Calu3 (cell line): ENCODE data around the gene GOLGB1. TPM values are rescaled to one million over a fixed set of nuclear protein-coding genes. Genes with fewer than 3 reads are reported as not detected.
"Not testable (repeated sequence)": the region's sequence is repeated elsewhere in the genome, so short reads cannot be mapped to it uniquely, and the experiment has no call there.

Experiments
- BruUV-seq: library from RNA; stranded (reverse); fragments of 400-500 nt; replicated peaks from 2 replicates; lab custom pipeline; 2021; lab: Mats Ljungman, UMichigan
- CTCF ChIA-PET: fragments of 300-600 bp; sonication (Branson Sonifier 250); formaldehyde crosslinking; loops from one replicate; lab custom pipeline; 2022; ENCODE audit warnings: antibody characterized with exemption; lab: Charles Lee
- DNase-seq: peaks from one replicate; pipeline ENCODE4 v3.0.0; 2022
- H3K27ac Mint-ChIP-seq: one replicate; pipeline ENCODE4 v1.8.0; 2022; ENCODE audit warnings: mixed read lengths; ENCODE audit not compliant: unreplicated experiment
- H3K27me3 Mint-ChIP-seq: one replicate; pipeline ENCODE4 v1.8.0; 2022; ENCODE audit warnings: mixed read lengths; ENCODE audit not compliant: unreplicated experiment
- H3K36me3 Mint-ChIP-seq: one replicate; pipeline ENCODE4 v1.8.0; 2022; ENCODE audit warnings: mild to moderate bottlenecking, moderate library complexity, mixed read lengths; ENCODE audit not compliant: insufficient read depth, unreplicated experiment
- H3K4me1 Mint-ChIP-seq: one replicate; pipeline ENCODE4 v1.8.0; 2022; ENCODE audit warnings: mild to moderate bottlenecking, low read depth, mixed read lengths; ENCODE audit not compliant: unreplicated experiment
- H3K4me3 Mint-ChIP-seq: one replicate; pipeline ENCODE4 v1.8.0; 2022; ENCODE audit warnings: mild to moderate bottlenecking, low read depth, moderate library complexity, mixed read lengths; ENCODE audit not compliant: unreplicated experiment
- H3K9me3 Mint-ChIP-seq: one replicate; pipeline ENCODE4 v1.8.0; 2022; ENCODE audit warnings: low read depth, mixed read lengths; ENCODE audit not compliant: unreplicated experiment
- CTCF ChIP-seq: fragments of 200-600 bp; IDR thresholded peaks from one replicate; pipeline ENCODE4 v1.8.0; 2022; ENCODE audit warnings: antibody characterized with exemption; ENCODE audit not compliant: unreplicated experiment
- intact Hi-C: fragments of 100-400 bp; cut with micrococcal nuclease; formaldehyde crosslinking; loops from one replicate; pipeline ENCODE4 v1.10.0; 2022; ENCODE audit not compliant: unreplicated experiment
- total RNA-seq: library from RNA; stranded (reverse); gene quantifications from 2 replicates; pipeline ENCODE4 v1.2.3, GENCODE V29; 2022

GOLGB1 gene
- total RNA-seq, 1 experiment from 2014 or later = 42.8 TPM

GRCh38 chr3:121696186-121696585, 53.4 kb downstream of the GOLGB1 start:
- Mint-ChIP-seq H3K36me3 (peaks cover 13% of the 10 kb centered on the region), H3K27me3 (no peaks in the 10 kb centered on the region), H3K4me3 (no peak overlapping the region), H3K9me3 (no peaks in the 10 kb centered on the region), H3K4me1 (no peaks in the 10 kb centered on the region), H3K27ac (no peak overlapping the region)
- CTCF ChIA-PET = no interaction called here
- intact Hi-C loops = no loop called here
- BruUV-seq = no TSS peak
- no peak for TF ChIP-seq CTCF
- DNase-seq = no peak

- no TSS peak for BruUV-seq
- intact Hi-C loops = no loop called here
- CTCF ChIA-PET = no interaction called here
- H3K27ac Mint-ChIP-seq = peak overlapping the region; percentile 22
- no peaks in the 10 kb centered on the region for H3K4me1 Mint-ChIP-seq
- H3K9me3 Mint-ChIP-seq = no peaks in the 10 kb centered on the region
- H3K4me3 Mint-ChIP-seq = no peak overlapping the region
- TF ChIP-seq CTCF = no peak
- no peak for DNase-seq
- no peaks in the 10 kb centered on the region for H3K27me3 Mint-ChIP-seq
- peaks cover 11% of the 10 kb centered on the region for H3K36me3 Mint-ChIP-seq
These were observed 57.4 kb downstream of the GOLGB1 start for GRCh38 chr3:121692010-121692699.

GRCh38 chr3:121690777-121691405, 58.6 kb downstream of the GOLGB1 start:
- Mint-ChIP-seq H3K36me3 (peaks cover 11% of the 10 kb centered on the region), H3K4me3 (no peak overlapping the region), H3K4me1 (no peaks in the 10 kb centered on the region), H3K27me3 (no peaks in the 10 kb centered on the region), H3K9me3 (no peaks in the 10 kb centered on the region), H3K27ac (no peak overlapping the region)
- intact Hi-C loops = no loop called here
- BruUV-seq = no TSS peak
- CTCF ChIA-PET = no interaction called here
- no peak for TF ChIP-seq CTCF
- DNase-seq = no peak

GRCh38 chr3:121688747-121689146, 60.8 kb downstream of the GOLGB1 start:
- H3K9me3 Mint-ChIP-seq, H3K4me1 Mint-ChIP-seq, H3K4me3 Mint-ChIP-seq, intact Hi-C loops, BruUV-seq, CTCF ChIA-PET, H3K27me3 Mint-ChIP-seq, H3K27ac Mint-ChIP-seq, DNase-seq: not testable (repeated sequence)
- peaks cover 18% of the 10 kb centered on the region for H3K36me3 Mint-ChIP-seq

GRCh38 chr3:121681792-121682191, 67.7 kb downstream of the GOLGB1 start:
- CTCF ChIA-PET = no interaction called here
- H3K27ac Mint-ChIP-seq = no peak overlapping the region
- no peak for DNase-seq
- BruUV-seq = no TSS peak
- H3K27me3 Mint-ChIP-seq = no peaks in the 10 kb centered on the region
- peaks cover 4% of the 10 kb centered on the region for H3K9me3 Mint-ChIP-seq
- no peak overlapping the region for H3K4me3 Mint-ChIP-seq
- no peaks in the 10 kb centered on the region for H3K4me1 Mint-ChIP-seq
- intact Hi-C loops = no loop called here
- TF ChIP-seq CTCF = no peak
- peaks cover 13% of the 10 kb centered on the region for H3K36me3 Mint-ChIP-seq
